ENCODE results near the gene SIVA1. TPM values are rescaled to one million over a fixed set of nuclear protein-coding genes. Genes with fewer than 3 reads are reported as not detected.

The SIVA1 gene
- total and polyA plus RNA-seq, 9 donors: 2.4 to 385 (median 91.6) TPM

- 73 to 85% (median 81%) methylated on average over 18 of the region's 18 CpGs for WGBS, 3 donors
- intact Hi-C loops (cut with DNase I): no loop called here
- no peak overlapping the region for H3K27ac ChIP-seq
- no peaks in the 10 kb centered on the region for H3K36me3 ChIP-seq
- H3K4me1 ChIP-seq (ENCODE audit: insufficient read depth): no peaks in the 10 kb centered on the region
- no peak overlapping the region for H3K4me3 ChIP-seq
- no peaks in the 10 kb centered on the region for H3K27me3 ChIP-seq
- no peak for DNase-seq
- TF ChIP-seq EP300 (IDR thresholded peaks at IDR 0.05) (no peak), CTCF (IDR thresholded peaks at IDR 0.05) (no peak), POLR2A (IDR thresholded peaks at IDR 0.05) (no peak)
- H3K9me3 ChIP-seq: no peaks in the 10 kb centered on the region
Measured at GRCh38 chr14:104715416-104715815, 37.5 kb upstream of the SIVA1 start.

- no peak overlapping the region for H3K4me3 ChIP-seq
- no peak for TF ChIP-seq CTCF (IDR thresholded peaks at IDR 0.05)
- no peak for TF ChIP-seq POLR2A (IDR thresholded peaks at IDR 0.05)
- no peak for TF ChIP-seq EP300 (IDR thresholded peaks at IDR 0.05)
- no peaks in the 10 kb centered on the region for H3K27me3 ChIP-seq
- WGBS, 3 donors: 87 to 90% (median 88%) methylated on average over 12 of the region's 12 CpGs
- no peaks in the 10 kb centered on the region for H3K4me1 ChIP-seq (ENCODE audit: insufficient read depth)
- DNase-seq: no peak
- H3K27ac ChIP-seq: no peak overlapping the region
- H3K9me3 ChIP-seq: no peaks in the 10 kb centered on the region
- intact Hi-C loops (cut with DNase I): no loop called here
- no peaks in the 10 kb centered on the region for H3K36me3 ChIP-seq
Measured at GRCh38 chr14:104715871-104716270, 37.1 kb upstream of the SIVA1 start.

- intact Hi-C loops (cut with DNase I): no loop called here
- TF ChIP-seq CTCF (IDR thresholded peaks at IDR 0.05) (no peak), EP300 (IDR thresholded peaks at IDR 0.05) (no peak), POLR2A (IDR thresholded peaks at IDR 0.05) (no peak)
- no peak overlapping the region for H3K4me3 ChIP-seq
- no peaks in the 10 kb centered on the region for H3K27me3 ChIP-seq
- H3K36me3 ChIP-seq: no peaks in the 10 kb centered on the region
- no peak for DNase-seq
- no peak overlapping the region for H3K27ac ChIP-seq
- H3K4me1 ChIP-seq (ENCODE audit: insufficient read depth): no peaks in the 10 kb centered on the region
- WGBS, 3 donors: 78 to 89% (median 87%) methylated on average over 22 of the region's 22 CpGs
- no peaks in the 10 kb centered on the region for H3K9me3 ChIP-seq
Measured at GRCh38 chr14:104717137-104717536, 35.8 kb upstream of the SIVA1 start.

GRCh38 chr14:104717646-104718045 lies 35.3 kb upstream of the SIVA1 start:
- Histone ChIP-seq H3K27me3 (no peaks in the 10 kb centered on the region), H3K4me3 (no peak overlapping the region), H3K27ac (no peak overlapping the region), H3K36me3 (no peaks in the 10 kb centered on the region), H3K4me1 (ENCODE audit: insufficient read depth) (no peaks in the 10 kb centered on the region), H3K9me3 (no peaks in the 10 kb centered on the region)
- DNase-seq: no peak
- TF ChIP-seq EP300 (IDR thresholded peaks at IDR 0.05) (no peak), CTCF (IDR thresholded peaks at IDR 0.05) (no peak), POLR2A (IDR thresholded peaks at IDR 0.05) (no peak)
- WGBS, 3 donors: 71 to 76% (median 72%) methylated on average over 19 to 20 of the region's 20 CpGs
- intact Hi-C loops (cut with DNase I): no loop called here

- 78 to 87% (median 87%) methylated on average over 10 of the region's 10 CpGs for WGBS, 3 donors
- intact Hi-C loops (cut with DNase I): no loop called here
- Histone ChIP-seq H3K9me3 (no peaks in the 10 kb centered on the region), H3K36me3 (no peaks in the 10 kb centered on the region), H3K4me1 (ENCODE audit: insufficient read depth) (no peaks in the 10 kb centered on the region), H3K27ac (no peak overlapping the region), H3K4me3 (no peak overlapping the region), H3K27me3 (no peaks in the 10 kb centered on the region)
- no peak for TF ChIP-seq CTCF (IDR thresholded peaks at IDR 0.05)
- TF ChIP-seq POLR2A (IDR thresholded peaks at IDR 0.05): no peak
- TF ChIP-seq EP300 (IDR thresholded peaks at IDR 0.05): no peak
- DNase-seq: no peak
Measured at GRCh38 chr14:104718147-104718546, 34.8 kb upstream of the SIVA1 start.
